C4-2B (cell line): ENCODE measurements around the gene TENM4.

Experiments used
- CTCF ChIP-seq: fragments of 450-650 bp; conservative IDR thresholded peaks from 2 replicates; pipeline ENCODE4 v1.5.1; 2017; ENCODE audit warnings: mild to moderate bottlenecking
- ZFX ChIP-seq: fragments of 450-650 bp; IDR thresholded peaks from 2 replicates; pipeline ENCODE4 v1.6.1; 2017

- TF ChIP-seq CTCF: no peak
- no peak for TF ChIP-seq ZFX
Measured at GRCh38 chr11:78851878-78852586, 588.8 kb downstream of the TENM4 start.
